ENCODE measurements around the gene ZNF169.
"Not testable (repeated sequence)": the region's sequence is repeated elsewhere in the genome, so short reads cannot be mapped to it uniquely, and the experiment has no call there.

The ZNF169 gene

GRCh38 chr9:94259077-94259862 is at the start of gene ZNF169:
Gene ZNF169 (plus strand): TSS chr9:94259298. CDS start chr9:94278813, 19,515 bp downstream.
- DNase-seq (ENCODE audit: low read depth in 3 of 3): peak; percentile 68 to 83 (median 79)

DNA sequence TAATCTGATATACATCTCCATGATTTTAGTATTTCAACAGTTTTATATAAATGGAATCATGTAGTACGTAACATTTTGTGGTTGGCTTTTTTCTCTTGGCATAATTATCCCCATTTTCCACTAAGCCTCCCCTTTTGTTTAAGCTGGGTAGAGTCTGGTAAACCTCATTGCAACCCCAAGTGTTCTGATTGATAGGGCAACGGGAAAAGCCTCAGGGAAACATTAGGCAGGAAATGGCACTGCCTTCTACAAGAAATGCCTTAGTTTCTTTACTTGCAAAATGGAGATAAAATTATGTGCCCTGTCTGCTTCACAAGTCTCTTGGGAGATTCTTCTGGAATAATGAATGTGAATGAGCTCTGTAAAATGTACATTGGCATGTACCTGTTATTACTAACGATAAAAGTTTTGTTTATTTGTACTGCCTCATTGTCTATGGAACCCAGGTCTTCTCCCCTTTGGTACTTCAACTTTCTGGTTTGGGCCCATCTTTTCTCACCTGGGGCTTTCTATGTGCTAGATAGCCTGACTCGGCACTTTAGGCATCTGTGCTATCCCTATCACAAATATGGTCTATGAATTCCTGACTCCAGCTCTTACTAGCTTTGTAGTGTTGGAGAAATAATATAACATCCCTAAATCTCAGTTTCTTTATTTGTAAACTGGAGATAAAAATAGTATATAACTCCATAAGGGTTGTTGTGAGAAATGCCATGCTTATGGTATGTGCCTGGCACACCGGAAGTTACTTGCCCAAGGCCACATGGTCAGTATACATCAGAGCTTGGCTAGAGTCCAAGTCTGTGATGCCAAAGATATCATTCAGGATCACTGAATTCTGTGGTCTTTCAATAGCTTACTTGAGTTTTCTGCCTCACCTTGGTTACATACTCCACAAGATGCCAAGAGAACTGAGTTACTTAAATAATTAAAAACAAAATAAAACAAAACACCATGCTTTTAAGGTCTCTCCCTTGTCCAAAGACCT is 48.2 kb upstream of the ZNF169 start:
- DNase-seq (ENCODE audit: low read depth in 3 of 3): no peak

DNA sequence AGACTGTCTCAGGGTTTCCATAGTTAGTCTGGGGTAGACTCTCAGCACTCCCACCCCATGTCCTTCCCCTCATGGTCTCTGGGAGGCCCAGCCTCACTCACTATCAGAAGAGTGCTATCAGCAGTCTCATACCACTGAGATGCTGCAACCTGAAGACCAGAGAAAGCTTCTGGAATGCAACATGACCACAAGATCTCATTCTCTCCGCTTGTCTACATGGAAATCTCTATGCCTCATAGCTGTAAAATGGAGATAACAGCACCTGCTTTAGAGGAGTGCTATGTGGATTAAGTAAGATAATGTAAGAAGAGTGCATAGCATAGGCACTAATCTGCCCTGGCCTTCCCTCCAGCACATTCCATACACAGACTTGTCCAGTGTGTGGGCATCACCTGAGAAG is 47.0 kb upstream of the ZNF169 start:
- DNase-seq (ENCODE audit: low read depth in 3 of 3): no peak

DNA sequence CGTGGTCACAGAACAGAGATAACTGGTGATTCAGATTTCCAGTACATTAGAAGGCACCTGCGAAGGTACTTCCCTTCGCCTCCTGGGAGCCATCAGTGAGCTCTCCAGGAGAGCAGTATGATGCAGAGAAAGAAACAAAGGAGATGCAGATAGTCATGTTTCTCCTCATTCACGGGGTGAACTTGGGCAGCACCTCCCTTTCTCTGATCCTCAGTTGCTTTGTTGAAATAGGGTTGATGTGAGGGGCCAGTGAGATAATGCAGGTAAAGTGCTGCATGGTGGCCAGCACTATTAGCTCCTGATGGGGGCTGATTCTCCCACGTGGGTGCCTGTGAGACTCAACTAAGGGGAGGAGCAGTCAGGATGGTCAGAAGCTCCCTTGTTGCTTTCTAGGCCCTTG is 46.6 kb upstream of the ZNF169 start:
- DNase-seq (ENCODE audit: low read depth in 3 of 3): no peak

- DNase-seq (ENCODE audit: low read depth in 3 of 3): peak; percentile 38 to 55 (median 40)
Measured at GRCh38 chr9:94213511-94214124, 45.5 kb upstream of the ZNF169 start.

GRCh38 chr9:94222870-94223269 is 36.2 kb upstream of the ZNF169 start:
- DNase-seq (ENCODE audit: low read depth in 3 of 3): no peak

GRCh38 chr9:94225413-94225812 is 33.7 kb upstream of the ZNF169 start:
- not testable (repeated sequence) for DNase-seq (ENCODE audit: low read depth in 3 of 3)

DNA sequence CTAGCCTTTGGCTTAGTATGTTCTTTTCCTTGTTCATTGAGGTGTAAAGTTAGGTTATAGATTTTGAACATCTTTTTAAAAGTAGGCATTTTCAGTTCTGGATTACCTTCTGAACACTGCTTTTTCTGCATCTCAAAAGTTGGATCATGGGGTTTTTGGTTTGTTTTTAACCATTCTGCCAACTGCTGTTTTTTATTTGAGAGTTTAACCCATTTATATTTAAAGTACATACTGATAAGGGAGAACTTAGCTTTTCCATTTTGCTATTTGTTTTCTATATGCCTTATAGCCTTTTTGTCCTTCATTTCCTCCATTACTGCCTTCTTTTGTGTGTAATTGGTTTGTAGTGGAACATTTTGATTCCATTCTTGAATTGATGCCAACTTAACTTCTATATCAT is 30.5 kb upstream of the ZNF169 start:
- no peak for DNase-seq (ENCODE audit: low read depth in 3 of 3)

DNA sequence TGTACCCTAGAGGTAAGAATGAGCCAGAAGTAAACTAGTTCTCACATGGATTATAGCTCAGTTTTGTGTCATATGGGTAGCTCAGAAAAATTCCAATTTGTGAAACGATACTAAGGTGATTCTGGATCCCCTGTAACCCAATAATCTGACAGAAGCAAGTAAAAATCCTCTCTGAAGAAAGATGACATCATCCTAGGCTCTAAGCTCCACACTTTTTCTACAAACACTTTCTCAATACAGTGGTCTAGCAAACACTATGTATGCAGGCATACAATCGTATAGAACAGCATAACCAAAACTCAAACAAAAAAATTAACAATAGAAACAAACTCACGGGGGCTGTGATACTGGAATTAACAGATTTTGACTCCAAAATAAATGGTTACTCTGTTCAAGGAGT is 26.7 kb upstream of the ZNF169 start:
- DNase-seq (ENCODE audit: low read depth in 3 of 3): no peak

GRCh38 chr9:94241098-94241497 is 18.0 kb upstream of the ZNF169 start:
- not testable (repeated sequence) for DNase-seq (ENCODE audit: low read depth in 3 of 3)

DNA sequence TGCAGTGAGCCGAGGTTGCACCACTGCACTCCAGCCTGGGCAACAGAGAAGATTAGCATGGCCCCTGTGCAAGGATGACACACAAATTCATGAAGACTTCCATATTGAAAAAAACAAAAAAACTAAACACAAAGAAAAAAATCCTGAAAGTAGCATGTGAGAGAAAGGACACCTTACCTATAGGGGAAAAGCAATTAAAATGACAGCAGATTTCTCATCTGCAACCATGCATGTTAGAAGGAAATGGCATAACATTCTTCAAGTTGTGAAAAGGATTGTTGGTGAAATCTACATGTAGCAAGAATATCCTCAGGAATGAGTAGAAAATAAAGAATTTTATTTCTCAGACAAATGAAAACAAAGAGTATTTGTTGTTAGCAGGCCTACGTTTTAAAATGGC is 13.4 kb upstream of the ZNF169 start:
- DNase-seq (ENCODE audit: low read depth in 3 of 3): no peak

DNA sequence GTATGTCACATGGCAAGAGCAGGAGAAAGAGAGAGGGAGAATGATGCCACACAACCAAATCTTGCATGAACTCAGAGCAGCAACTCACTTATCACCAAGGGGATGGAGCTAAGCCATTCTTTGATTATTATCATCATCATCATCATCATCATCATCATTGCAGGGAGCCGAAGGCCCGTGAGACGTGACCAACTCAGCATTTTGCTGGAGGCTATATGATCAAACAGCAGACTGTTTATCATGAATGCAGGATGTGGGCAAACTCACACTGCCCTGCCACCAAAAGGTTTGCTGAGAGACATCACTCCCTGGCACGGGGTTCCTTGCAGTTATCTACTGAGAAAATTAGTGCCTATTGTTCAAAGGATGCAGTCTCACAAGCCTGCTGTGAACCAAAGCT is 8.6 kb upstream of the ZNF169 start:
- DNase-seq (ENCODE audit: low read depth in 3 of 3): no peak

GRCh38 chr9:94256007-94256406 is 3.1 kb upstream of the ZNF169 start:
- DNase-seq (ENCODE audit: low read depth in 3 of 3): no peak

DNA sequence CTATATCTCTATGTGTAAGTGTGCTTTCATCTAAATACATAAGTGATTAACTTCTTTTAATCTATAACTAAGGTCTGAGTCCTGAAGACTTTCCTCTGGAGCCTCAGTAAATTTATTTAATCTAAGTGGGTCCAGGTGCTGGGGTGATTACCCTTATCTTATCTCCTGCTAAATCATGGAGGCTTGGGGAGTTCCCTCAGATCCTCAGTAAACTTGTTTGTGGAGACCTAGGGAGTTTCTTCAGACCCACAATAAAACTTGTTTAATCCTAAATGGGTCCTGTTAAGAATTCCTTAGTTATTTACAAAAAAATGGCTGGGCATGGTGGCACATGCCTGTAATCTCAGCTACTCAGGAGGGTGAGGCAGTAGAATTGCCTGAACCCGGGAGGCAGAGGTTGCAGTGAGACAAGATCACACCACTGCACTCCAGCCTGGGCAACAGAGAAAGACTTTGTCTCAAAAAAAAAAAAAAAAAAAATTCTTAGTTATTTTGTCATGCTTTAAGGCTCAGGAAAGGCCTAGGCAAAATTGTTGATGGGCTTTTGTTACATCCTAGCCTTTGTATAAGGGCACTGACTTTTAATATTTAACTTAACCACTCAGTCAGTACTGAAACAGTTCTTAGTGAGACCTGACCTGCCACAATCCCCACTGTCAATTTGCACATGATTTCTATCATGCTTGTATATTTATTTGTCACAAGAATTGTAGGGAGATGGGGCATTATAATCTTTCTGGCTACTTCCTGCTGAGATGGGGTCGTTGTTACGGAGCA is 6.7 kb downstream of the ZNF169 start:
- DNase-seq (ENCODE audit: low read depth in 3 of 3): not testable (repeated sequence)

GRCh38 chr9:94269264-94269663 is 10.2 kb downstream of the ZNF169 start:
- DNase-seq (ENCODE audit: low read depth in 3 of 3): no peak

DNA sequence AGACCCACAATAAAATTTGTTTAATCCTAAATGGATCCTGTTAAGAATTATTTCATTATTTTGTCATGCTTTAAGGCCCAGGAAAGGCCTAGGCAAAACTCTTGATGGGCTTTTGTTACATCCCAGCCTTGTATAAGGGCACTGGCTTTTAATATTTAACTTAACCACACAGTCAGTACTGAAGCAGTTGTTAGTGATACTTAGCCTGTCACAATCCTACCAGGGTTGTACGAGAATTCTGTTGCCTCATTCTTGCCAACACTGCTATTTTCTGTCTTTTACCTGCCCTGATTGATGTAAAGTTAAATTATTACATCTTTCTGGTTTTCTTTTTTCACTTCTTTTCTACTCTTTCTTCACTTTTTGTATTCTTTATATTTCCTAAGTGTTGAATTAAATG is 10.9 kb downstream of the ZNF169 start:
- no peak for DNase-seq (ENCODE audit: low read depth in 3 of 3)

GRCh38 chr9:94277029-94277428 is 17.9 kb downstream of the ZNF169 start:
- not testable (repeated sequence) for DNase-seq (ENCODE audit: low read depth in 3 of 3)

DNA sequence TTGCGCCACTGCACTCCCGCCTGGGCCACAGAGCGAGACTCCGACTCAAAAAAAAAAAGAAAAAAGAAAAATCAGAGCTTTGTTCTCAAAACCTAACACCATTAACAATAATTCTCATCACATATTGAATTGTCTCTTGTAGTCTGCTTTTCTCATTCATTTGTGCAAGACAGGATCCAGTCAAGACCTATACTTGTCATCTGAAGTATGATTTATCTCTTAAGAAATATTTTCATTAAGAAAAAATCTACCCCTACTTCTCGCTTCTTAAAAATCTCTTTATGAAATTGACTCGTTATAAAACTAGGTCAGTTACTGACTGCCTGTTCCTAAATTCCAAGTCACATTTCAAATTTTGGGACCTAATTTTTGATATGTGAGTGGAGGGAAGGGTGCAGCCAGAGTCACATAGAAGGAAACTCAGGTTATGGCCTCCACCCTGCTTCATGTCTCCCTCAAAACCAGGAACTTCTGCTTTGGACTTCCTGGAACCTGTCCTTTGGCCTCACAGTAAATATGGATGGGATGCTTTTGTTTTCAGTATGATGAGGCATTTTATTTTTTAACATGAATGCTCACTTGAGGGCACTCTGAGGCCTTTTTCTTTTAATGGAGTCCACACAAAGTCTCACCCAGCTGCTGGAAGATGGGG is 18.9 kb downstream of the ZNF169 start:
- DNase-seq (ENCODE audit: low read depth in 3 of 3): no peak

- no peak for DNase-seq (ENCODE audit: low read depth in 3 of 3)
Measured at GRCh38 chr9:94280409-94280989, 21.4 kb downstream of the ZNF169 start.

DNA sequence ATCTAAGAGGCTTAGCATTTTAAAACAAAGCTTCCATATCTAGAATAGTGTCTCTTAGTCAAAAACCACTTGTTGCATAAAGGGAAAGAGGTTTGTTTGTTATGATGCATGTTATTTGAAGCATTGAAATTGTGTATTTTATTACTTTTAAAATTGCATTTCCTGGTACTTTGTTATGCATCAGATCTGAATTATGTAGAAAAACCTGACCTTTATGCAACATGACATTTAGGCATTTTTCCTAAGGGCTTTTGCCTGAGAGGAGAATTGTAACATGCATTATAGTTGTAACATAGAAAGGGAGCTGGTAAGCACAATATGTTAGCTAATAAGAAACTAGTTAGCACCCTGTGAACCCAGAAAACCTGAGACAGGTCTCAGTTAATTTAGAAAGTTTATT is 22.0 kb downstream of the ZNF169 start:
- DNase-seq (ENCODE audit: low read depth in 3 of 3): no peak

DNA sequence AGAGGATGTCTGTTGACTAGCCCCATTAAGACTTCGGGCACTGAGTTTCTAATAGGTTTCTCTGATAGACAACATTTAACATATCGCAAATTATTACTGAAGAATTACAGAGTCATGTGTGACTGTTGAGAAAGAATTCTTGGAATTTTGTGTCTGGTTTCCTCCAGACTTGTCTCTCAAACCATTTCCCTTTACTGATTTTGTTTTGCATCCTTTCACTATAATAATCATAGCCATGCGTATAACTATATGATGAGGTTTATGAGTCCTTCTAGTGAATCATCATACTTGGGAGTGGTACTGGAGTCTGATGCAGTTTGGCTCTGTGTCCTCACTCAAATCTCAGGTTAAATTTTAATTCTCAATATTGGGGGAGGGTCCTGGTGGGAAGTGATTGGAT is 27.0 kb downstream of the ZNF169 start:
- no peak for DNase-seq (ENCODE audit: low read depth in 3 of 3)

All from stimulated activated CD4-positive, alpha-beta T cell treated with anti-CD3 and anti-CD28 coated beads, TNF-alpha, amount 100 ng/mL, for 4 hours (primary cell).